Activated CD4-positive, alpha-beta T cell treated with anti-CD3 and anti-CD28 coated beads, Interleukin-2, Interleukin-4, amounts not matched to agents 100 ng/mL and 50 ng/mL, durations not matched to agents 16 hours and 8 hours (primary cell): ENCODE measurements around the gene CD53.
A peak's percentile ranks its signal among the peaks of the same experiment; 100 is the strongest.

Source experiments
- DNase-seq: peaks from one replicate; pipeline ENCODE4 v3.0.0-alpha.2; 2020; ENCODE audit warnings: low spot score

The CD53 gene

GRCh38 chr1:110876748-110877341 is 3.9 kb downstream of the CD53 start:
- no peak for DNase-seq

DNA sequence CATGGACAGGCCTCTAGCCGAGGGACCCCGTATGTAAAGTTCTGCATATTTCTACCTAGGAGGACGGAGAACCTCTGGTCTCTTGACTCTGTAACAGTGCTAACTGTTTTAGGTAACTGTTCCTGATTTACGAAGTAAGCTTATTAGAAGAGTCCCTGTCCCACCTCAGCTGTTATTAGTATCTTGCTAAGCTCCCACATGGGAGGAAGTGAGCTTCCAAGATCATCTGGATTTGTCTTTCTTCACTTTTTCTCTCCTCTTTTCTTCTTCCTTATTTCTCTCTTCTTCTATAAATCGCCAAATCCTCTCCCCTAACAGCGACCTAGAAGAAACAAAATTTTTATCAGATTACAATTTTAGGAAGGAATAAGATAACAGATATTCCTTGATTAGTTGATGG is 4.4 kb downstream of the CD53 start:
- DNase-seq, result no peak

DNA sequence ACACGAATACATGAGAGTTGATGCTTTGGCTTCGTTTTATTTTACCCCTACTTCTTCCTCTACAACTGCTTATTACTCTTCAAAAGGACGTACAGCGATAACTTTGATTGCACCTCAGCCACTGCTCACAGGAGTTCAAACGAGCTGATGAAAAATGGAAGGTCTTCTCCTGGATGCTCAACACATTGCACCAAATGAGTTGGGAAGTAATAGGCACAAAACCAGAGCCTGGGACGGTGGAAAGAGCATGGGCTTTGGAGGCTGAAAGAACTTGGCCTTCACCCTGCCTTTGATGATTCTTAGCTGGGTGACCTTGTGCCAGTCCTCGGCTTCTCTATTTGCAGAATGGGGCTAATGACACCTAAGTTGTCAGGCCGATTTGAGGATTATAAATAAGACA is 4.8 kb downstream of the CD53 start:
- no peak for DNase-seq

- no peak for DNase-seq
Measured at GRCh38 chr1:110878591-110878990, 5.6 kb downstream of the CD53 start.

GRCh38 chr1:110878993-110879392 is 6.0 kb downstream of the CD53 start:
- no peak for DNase-seq

DNA sequence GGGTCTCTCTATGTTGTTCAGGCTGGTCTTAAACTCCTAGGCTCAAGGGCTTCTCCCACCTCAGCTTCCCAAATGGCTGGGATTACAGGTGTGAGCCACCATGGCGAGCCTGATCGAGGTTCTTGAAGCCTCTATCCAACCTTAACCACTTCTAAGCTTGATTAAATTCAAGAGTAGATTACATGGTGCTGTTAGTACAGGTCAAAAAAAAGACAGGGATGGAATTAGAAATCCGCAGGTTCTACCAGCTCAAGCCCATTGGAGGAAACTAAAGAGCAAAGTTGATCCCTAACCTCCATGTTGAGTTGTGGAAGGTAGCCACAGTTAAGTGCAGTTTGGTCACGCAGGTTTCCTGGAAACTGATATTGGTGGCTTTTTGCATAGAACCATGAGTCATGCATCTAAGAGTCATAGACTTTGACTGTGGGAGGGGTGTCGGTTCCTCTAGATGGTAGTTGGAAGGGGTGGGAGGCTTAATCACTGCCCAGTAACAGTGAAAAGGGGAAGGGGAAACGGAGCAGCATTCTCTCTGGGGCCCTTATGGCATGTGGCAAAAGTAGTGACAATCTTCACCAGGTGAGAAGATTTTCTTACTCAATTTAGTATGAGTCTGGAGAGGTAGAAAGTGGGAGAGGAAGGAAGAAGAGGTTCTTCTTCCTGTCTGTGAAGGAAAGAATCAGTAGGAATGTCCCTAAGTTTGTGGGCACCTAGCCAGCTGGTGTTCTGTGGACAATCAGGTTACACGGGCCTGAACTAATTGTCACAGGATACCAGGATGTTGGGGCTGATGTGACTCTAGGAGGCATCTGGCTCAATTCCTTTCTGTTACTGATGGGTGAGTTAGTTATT is 7.0 kb downstream of the CD53 start:
- peak; percentile 93 for DNase-seq

GRCh38 chr1:110880708-110881374 is 7.9 kb downstream of the CD53 start:
- DNase-seq, result peak; percentile 77

DNA sequence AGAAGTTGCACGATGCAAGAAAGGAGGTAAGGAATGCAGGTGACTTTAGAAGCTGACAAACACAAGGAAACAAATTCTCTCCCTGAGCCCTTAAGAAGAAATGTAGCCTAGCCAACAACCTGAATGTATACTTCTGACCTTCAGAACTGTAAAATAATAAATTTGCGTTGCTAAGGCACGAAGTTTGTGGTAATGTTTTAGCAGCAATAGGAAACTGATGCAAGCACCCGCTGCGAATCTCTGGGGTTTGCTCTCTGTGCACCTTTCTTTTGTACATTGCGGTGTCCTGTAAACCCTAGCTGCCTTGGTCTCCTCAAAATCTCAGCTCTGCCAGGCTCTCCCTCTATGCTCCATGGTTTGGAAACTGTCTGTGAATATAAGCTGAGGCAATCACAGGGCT is 15.1 kb downstream of the CD53 start:
- no peak for DNase-seq

DNA sequence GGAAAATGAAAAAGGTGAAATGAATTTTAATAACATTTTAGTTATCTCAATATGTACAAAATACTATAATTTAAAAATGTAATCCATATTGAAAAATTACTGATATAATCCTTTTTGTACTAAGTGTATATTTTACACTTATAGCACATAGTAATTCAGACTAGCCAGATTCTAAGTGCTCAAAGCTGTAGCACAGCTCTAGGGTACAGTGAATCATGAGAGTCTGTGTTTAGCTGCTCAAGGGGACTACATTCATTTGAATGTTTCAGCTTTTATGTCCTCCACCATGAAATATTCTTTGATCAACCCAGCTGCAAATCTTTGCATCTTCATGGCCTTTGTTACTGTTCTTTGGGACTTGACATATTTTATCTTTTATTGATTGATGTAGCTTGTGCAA is 15.7 kb downstream of the CD53 start:
- DNase-seq, result no peak

GRCh38 chr1:110890474-110891196 is 17.7 kb downstream of the CD53 start:
- DNase-seq, result no peak

GRCh38 chr1:110893908-110894490 is 21.1 kb downstream of the CD53 start:
- no peak for DNase-seq

GRCh38 chr1:110896090-110896489 is 23.1 kb downstream of the CD53 start:
- DNase-seq, result no peak

- no peak for DNase-seq
Measured at GRCh38 chr1:110897681-110898080, 24.7 kb downstream of the CD53 start.

- DNase-seq, result no peak
Measured at GRCh38 chr1:110898734-110899457, 25.9 kb downstream of the CD53 start.

- DNase-seq, result no peak
Measured at GRCh38 chr1:110899458-110899843, 26.5 kb downstream of the CD53 start.

- no peak for DNase-seq
Measured at GRCh38 chr1:110902820-110903463, 30.0 kb downstream of the CD53 start.

GRCh38 chr1:110903853-110904500 is 31.0 kb downstream of the CD53 start:
- no peak for DNase-seq

GRCh38 chr1:110912784-110913183 is 39.8 kb downstream of the CD53 start:
- no peak for DNase-seq

DNA sequence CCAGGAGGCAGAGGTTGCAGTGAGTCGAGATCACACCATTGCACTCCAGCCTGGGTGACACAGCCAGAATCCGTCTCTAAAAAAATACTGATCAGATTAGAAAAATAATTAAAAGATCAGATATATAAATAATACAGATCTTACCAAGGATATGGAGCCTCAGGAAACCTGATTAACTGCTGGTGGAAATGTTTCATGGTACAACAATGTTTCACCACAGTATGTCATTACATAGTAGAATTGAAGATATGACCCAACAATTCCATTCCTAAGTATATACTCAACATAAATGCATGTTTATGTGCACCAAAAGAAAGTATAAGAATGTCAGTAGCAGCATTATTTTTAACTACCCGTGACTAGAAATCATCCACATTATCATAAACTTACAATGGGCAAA is 41.7 kb downstream of the CD53 start:
- DNase-seq, result no peak

DNA sequence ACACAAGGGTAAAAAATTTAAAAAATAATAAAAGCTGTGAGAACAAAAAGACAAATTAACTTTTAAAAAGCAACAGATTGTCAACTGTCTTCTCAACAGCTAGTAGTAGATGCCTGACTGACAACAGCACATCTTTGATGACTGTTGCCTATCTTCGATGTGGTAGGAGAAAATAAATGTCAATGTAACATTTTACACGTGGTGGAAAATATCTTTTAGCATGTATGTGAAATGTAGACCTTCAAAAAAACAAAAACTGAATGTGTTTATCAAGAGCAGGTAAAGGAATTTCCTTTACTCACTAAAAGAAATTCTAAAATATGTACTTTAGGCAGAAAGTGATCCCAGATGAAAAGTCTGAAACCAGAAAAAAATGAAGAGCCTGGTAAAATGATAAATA is 42.9 kb downstream of the CD53 start:
- no peak for DNase-seq

- DNase-seq, result no peak
Measured at GRCh38 chr1:110916274-110916668, 43.3 kb downstream of the CD53 start.
